Endothelial cell (in vitro differentiated cells): ENCODE data around the gene BEAN1. TPM values are rescaled to one million over a fixed set of nuclear protein-coding genes. Genes with fewer than 3 reads are reported as not detected.

Experiments
- DNase-seq: peaks from one replicate; pipeline ENCODE4 v3.0.0; 2021; ENCODE audit warnings: low spot score
- H3K27ac Mint-ChIP-seq: one replicate; pipeline ENCODE4 v1.8.0; 2021; ENCODE audit warnings: mixed read lengths, inconsistent platforms; ENCODE audit not compliant: unreplicated experiment
- H3K27me3 Mint-ChIP-seq: one replicate; pipeline ENCODE4 v1.8.0; 2021; ENCODE audit warnings: mild to moderate bottlenecking, moderate library complexity, mixed read lengths, inconsistent platforms; ENCODE audit not compliant: unreplicated experiment
- H3K36me3 Mint-ChIP-seq: one replicate; pipeline ENCODE4 v1.8.0; 2021; ENCODE audit warnings: mild to moderate bottlenecking, low read depth, mixed read lengths, inconsistent platforms; ENCODE audit not compliant: unreplicated experiment
- H3K4me1 Mint-ChIP-seq: one replicate; pipeline ENCODE4 v1.8.0; 2021; ENCODE audit warnings: mild to moderate bottlenecking, mixed read lengths, inconsistent platforms; ENCODE audit not compliant: unreplicated experiment
- H3K4me3 Mint-ChIP-seq: one replicate; pipeline ENCODE4 v1.8.0; 2021; ENCODE audit warnings: mild to moderate bottlenecking, mixed read lengths, inconsistent platforms; ENCODE audit not compliant: unreplicated experiment
- H3K9me3 Mint-ChIP-seq: one replicate; pipeline ENCODE4 v1.8.0; 2021; ENCODE audit warnings: mixed read lengths, inconsistent platforms; ENCODE audit not compliant: unreplicated experiment
- total RNA-seq: library from RNA; stranded (reverse); fragmentation: NEBNext Ultra II Directional; extraction: Animal tissue kit (Norgen Biotek cat#: 25700); gene quantifications from one replicate; pipeline ENCODE4 v1.2.1, GENCODE V29; 2021; ENCODE audit not compliant: unreplicated experiment
- TF ChIP-seq, protein P1 (sequence below): fragments of 200-600 bp; sonication (generic); IDR thresholded peaks from one replicate; pipeline ENCODE4 v1.5.0; 2021; ENCODE audit warnings: antibody characterized with exemption; ENCODE audit not compliant: unreplicated experiment

BEAN1 gene
- total RNA-seq, 1 donor from 2014 or later, result 0.49 TPM

GRCh38 chr16:66476328-66477027, 49.4 kb downstream of the BEAN1 start:
- Mint-ChIP-seq H3K27ac (peak overlapping the region; percentile 30), H3K27me3 (peaks cover 8% of the 10 kb centered on the region), H3K4me1 (peaks cover 27% of the 10 kb centered on the region), H3K36me3 (no peaks in the 10 kb centered on the region), H3K9me3 (no peaks in the 10 kb centered on the region), H3K4me3 (no peak overlapping the region)
- no peak for DNase-seq
- TF ChIP-seq, protein P1, sequence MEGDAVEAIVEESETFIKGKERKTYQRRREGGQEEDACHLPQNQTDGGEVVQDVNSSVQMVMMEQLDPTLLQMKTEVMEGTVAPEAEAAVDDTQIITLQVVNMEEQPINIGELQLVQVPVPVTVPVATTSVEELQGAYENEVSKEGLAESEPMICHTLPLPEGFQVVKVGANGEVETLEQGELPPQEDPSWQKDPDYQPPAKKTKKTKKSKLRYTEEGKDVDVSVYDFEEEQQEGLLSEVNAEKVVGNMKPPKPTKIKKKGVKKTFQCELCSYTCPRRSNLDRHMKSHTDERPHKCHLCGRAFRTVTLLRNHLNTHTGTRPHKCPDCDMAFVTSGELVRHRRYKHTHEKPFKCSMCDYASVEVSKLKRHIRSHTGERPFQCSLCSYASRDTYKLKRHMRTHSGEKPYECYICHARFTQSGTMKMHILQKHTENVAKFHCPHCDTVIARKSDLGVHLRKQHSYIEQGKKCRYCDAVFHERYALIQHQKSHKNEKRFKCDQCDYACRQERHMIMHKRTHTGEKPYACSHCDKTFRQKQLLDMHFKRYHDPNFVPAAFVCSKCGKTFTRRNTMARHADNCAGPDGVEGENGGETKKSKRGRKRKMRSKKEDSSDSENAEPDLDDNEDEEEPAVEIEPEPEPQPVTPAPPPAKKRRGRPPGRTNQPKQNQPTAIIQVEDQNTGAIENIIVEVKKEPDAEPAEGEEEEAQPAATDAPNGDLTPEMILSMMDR, result no peak

- TF ChIP-seq, protein P1, result no peak
- H3K27ac Mint-ChIP-seq, result peak overlapping the region; percentile 30
- DNase-seq, result no peak
- no peaks in the 10 kb centered on the region for H3K36me3 Mint-ChIP-seq
- peaks cover 9% of the 10 kb centered on the region for H3K27me3 Mint-ChIP-seq
- H3K4me1 Mint-ChIP-seq, result peaks cover 21% of the 10 kb centered on the region
- no peaks in the 10 kb centered on the region for H3K9me3 Mint-ChIP-seq
- no peak overlapping the region for H3K4me3 Mint-ChIP-seq
Measured at GRCh38 chr16:66477028-66477515, 50.0 kb downstream of the BEAN1 start.

DNA sequence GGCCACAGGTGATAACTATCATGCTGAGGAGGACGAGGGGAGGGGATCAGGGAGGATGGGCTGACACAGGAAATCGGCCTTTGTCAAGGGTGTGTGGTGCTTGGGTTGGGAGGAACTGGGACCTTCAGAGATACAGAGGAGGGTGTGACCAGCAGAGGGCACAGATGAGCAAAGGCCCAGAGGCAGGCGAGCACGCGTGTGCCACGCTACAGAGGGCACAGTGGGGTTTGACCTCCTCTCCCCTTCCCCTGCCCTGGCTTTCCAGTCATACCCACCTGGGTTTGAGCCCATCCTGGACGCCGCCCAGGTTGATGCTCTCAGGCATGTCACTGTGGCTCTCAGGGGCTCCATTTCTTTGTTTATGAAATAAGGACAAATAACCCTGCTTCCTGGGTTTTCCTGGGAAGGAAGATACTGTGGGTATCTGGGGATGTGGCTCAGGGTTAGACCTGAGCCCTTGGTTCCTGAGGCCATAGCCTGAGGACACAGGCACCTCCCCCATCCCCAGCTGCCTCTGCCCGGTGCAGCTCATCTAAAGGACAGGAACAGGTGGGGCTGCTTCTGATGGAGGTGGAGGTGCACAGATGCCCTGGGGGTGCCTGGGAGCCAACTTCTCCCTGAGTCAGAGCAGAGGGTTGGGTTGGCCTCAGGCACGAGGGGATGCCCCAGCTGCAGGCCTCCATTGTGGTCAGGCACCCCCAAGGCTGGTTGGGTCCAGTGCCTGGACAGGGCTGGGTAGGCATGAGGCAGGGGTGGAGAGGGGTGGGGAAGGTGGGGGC, 51.8 kb downstream of the BEAN1 start:
- Mint-ChIP-seq H3K27ac (no peak overlapping the region), H3K4me1 (peaks cover 27% of the 10 kb centered on the region), H3K27me3 (peaks cover 13% of the 10 kb centered on the region), H3K36me3 (no peaks in the 10 kb centered on the region), H3K9me3 (no peaks in the 10 kb centered on the region), H3K4me3 (no peak overlapping the region)
- TF ChIP-seq, protein P1, result peak; percentile 57
- DNase-seq, result peak; percentile 63

GRCh38 chr16:66479661-66480264, 52.7 kb downstream of the BEAN1 start:
- H3K27me3 Mint-ChIP-seq, result peaks cover 16% of the 10 kb centered on the region

More at GRCh38 chr16:66479661-66480264, 52.7 kb downstream of the BEAN1 start:
- Mint-ChIP-seq H3K4me1 (peaks cover 27% of the 10 kb centered on the region), H3K27ac (no peak overlapping the region), H3K9me3 (no peaks in the 10 kb centered on the region), H3K36me3 (no peaks in the 10 kb centered on the region), H3K4me3 (no peak overlapping the region)
- TF ChIP-seq, protein P1, result no peak
- no peak for DNase-seq
